ENCODE data around the gene DNASE1L2.

GRCh38 chr16:2237102-2237482 lies 848 bp downstream of the DNASE1L2 start:
- no peak for TF ChIP-seq CTCF (IDR thresholded peaks at IDR 0.05; ENCODE audit: poor library complexity)
- no peak for TF ChIP-seq EZH2phosphoT487 (IDR thresholded peaks at IDR 0.05; ENCODE audit: low read depth, severe bottlenecking, unreplicated experiment)
- peak; percentile 80 for TF ChIP-seq EZH2 (IDR thresholded peaks at IDR 0.05; ENCODE audit: borderline replicate concordance)

All from hepatocyte (in vitro differentiated cells).